22Rv1 (cell line): ENCODE data around the gene P2RX1.

Experiments used
- H3K27ac ChIP-seq: fragments of 450-650 bp; 2 replicates; pipeline ENCODE4 v1.5.1; 2017
- ZFX ChIP-seq: fragments of 450-650 bp; IDR thresholded peaks from 2 replicates; pipeline ENCODE4 v1.6.1; 2017; ENCODE audit warnings: antibody characterized with exemption, borderline replicate concordance
- TF ChIP-seq, protein P1 (sequence below): fragments of 450-650 bp; IDR thresholded peaks from 2 replicates; pipeline ENCODE4 v1.5.1; 2017; ENCODE audit warnings: mild to moderate bottlenecking

The P2RX1 gene

DNA sequence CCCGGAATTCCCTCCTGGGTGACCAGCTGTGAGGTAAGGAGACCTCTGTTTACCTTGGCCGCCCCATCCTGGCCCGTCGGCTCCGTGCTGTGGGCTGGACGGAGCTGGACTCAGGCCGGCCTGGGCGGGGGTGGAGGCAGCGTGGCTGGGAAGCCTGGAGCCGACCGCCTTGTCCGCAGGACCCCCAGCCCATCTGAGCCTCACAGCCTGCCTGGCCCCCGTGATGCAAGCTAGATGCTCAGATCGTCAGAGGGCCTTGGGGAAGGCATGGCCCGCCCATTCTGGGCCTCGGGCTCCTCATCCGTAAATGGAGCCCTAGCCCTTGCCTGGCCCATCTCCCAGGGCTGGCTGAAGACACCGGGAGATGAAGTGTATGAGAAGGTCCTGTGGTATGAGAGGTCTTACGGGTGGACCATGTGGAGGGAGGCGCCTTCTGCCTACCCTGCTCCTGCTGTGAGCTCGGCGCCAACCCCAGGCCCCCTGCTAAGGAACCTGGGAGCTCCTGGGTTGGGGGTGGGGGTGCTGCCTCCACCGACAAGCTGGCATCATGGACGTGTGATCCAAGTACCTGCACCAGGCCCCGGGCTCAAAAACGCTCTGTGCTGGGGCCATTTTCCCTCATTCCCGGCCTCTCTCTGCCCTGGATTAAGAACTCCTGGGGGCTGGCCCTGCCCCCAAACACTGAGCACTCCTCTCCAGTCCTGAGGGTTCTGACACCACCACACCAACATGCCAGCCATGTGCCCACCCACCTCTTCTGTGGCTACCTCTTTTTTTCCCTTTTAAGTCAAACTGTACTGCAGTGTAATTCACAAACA lies 5.4 kb upstream of the P2RX1 start:
- TF ChIP-seq, protein P1, sequence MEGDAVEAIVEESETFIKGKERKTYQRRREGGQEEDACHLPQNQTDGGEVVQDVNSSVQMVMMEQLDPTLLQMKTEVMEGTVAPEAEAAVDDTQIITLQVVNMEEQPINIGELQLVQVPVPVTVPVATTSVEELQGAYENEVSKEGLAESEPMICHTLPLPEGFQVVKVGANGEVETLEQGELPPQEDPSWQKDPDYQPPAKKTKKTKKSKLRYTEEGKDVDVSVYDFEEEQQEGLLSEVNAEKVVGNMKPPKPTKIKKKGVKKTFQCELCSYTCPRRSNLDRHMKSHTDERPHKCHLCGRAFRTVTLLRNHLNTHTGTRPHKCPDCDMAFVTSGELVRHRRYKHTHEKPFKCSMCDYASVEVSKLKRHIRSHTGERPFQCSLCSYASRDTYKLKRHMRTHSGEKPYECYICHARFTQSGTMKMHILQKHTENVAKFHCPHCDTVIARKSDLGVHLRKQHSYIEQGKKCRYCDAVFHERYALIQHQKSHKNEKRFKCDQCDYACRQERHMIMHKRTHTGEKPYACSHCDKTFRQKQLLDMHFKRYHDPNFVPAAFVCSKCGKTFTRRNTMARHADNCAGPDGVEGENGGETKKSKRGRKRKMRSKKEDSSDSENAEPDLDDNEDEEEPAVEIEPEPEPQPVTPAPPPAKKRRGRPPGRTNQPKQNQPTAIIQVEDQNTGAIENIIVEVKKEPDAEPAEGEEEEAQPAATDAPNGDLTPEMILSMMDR: no peak
- TF ChIP-seq ZFX: no peak
- no peak overlapping the region for H3K27ac ChIP-seq

GRCh38 chr17:3921006-3921405 lies 4.7 kb upstream of the P2RX1 start:
- no peak overlapping the region for H3K27ac ChIP-seq
- TF ChIP-seq, protein P1: no peak
- TF ChIP-seq ZFX: no peak

DNA sequence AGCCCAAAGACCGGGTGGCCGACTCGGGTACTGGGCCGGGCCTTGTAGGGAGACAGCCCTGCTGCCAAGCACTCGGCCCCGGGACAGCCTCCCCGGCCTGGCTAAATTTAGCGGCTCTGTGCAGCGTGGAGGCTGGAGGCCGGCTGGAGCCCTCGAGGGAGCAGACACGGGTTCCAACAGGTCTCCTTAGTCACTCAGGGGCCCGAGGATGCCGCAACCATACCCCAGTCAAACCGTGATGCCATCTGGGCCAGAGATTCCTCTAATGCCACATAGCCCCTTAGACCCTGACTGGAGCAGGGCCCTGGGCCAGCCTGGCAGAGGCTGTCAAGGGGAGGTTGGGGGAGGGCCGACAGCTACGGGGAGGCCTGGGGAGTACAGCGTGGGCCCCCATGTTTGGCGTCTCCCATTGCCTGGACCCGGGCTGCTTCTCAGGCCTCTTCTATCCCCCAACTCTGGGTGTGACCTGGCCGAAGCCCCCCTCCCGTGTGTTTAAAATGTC lies 2.9 kb upstream of the P2RX1 start:
- no peak overlapping the region for H3K27ac ChIP-seq
- TF ChIP-seq, protein P1: no peak
- no peak for TF ChIP-seq ZFX

GRCh38 chr17:3918372-3919122 lies 2.3 kb upstream of the P2RX1 start:
- H3K27ac ChIP-seq: no peak overlapping the region
- TF ChIP-seq ZFX: no peak
- TF ChIP-seq, protein P1: no peak

GRCh38 chr17:3917391-3917931 lies 1.2 kb upstream of the P2RX1 start:
- TF ChIP-seq ZFX: no peak
- TF ChIP-seq, protein P1: no peak
- H3K27ac ChIP-seq: no peak overlapping the region

GRCh38 chr17:3916825-3917224 lies 560 bp upstream of the P2RX1 start:
- TF ChIP-seq, protein P1: no peak
- TF ChIP-seq ZFX: no peak
- H3K27ac ChIP-seq: no peak overlapping the region
